Measurements from ENCODE around the gene FASTK. TPM values are rescaled to one million over a fixed set of nuclear protein-coding genes. Genes with fewer than 3 reads are reported as not detected.

FASTK gene
- total RNA-seq, 1 donor from 2014 or later, result 55.3 TPM

DNA sequence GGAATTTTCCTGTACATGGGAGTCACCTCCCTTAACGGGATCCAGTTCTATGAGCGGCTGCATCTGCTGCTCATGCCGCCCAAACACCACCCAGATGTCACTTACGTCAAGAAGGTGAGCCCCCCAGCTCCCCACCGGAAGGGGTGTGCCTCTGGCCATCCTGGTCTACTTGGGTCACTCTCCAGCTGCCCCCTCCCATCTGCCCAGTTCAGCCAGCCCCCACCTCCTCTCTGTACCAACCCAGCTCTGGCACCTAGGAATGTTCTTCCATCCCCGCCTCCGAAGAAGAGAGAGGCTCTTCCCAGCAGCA is 5.0 kb downstream of the FASTK start:
- Histone ChIP-seq H3K27me3 (ENCODE audit: control insufficient read depth in 3 of 3, insufficient read depth in 3 of 3, low read length in 3 of 3) (no peaks in the 10 kb centered on the region), H3K27ac (ENCODE audit: low read depth, low read length) (no peak overlapping the region), H3K4me1 (ENCODE audit: control insufficient read depth in 3 of 3, insufficient read depth in 3 of 3, low read length in 3 of 3) (peaks cover 21 to 23% (median 23%) of the 10 kb centered on the region in 3 donors), H3K9ac (ENCODE audit: low read depth in 1 of 3, low read length in 3 of 3) (no peak overlapping the region), H3K9me3 (ENCODE audit: control insufficient read depth in 3 of 3, low read length in 3 of 3) (no peaks in the 10 kb centered on the region), H3K4me3 (ENCODE audit: low read length in 3 of 3) (no peak overlapping the region), H3K36me3 (ENCODE audit: control insufficient read depth in 3 of 3, insufficient read depth in 3 of 3, low read length in 3 of 3) (peaks cover 45 to 50% (median 47%) of the 10 kb centered on the region in 3 donors)

DNA sequence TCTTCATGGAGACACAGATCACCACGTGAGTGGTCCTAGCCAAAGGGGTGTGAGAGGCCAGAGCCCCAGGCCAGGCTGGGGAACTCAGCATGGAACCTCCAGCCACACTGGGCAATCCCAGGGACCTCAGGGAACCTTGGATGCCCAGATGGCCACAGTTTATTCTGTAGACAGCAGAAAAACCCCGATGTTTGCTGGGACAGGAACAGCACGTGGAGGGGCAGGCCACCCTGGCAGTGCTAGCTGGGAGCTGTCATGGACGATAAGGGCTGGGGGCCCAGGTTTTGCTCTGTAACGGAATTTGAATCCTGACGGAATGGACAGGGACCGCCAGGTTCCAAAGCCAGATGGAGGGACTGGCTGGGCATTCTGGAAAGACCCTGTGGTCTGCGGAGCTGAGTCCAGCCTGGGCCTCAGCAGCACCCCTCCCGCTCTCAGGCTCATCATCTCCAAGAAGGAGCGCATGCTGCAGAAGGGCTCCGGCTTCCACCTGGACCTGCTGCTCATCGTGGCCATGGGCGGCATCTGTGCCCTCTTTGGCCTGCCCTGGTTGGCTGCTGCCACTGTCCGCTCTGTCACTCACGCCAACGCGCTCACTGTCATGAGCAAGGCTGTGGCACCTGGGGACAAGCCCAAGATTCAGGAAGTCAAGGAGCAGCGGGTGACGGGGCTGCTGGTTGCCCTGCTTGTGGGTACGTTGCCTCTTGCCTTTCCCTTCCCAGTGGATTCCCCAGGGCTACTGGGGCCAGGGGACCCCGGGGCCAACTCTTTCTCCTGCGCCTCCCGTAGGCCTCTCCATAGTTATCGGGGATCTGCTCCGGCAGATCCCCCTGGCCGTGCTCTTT is 5.6 kb downstream of the FASTK start:
- Histone ChIP-seq H3K9me3 (ENCODE audit: control insufficient read depth in 3 of 3, low read length in 3 of 3) (no peaks in the 10 kb centered on the region), H3K27me3 (ENCODE audit: control insufficient read depth in 3 of 3, insufficient read depth in 3 of 3, low read length in 3 of 3) (no peaks in the 10 kb centered on the region), H3K4me3 (ENCODE audit: low read length in 3 of 3) (no peak overlapping the region), H3K36me3 (ENCODE audit: control insufficient read depth in 3 of 3, insufficient read depth in 3 of 3, low read length in 3 of 3) (peaks cover 51 to 56% (median 53%) of the 10 kb centered on the region in 3 donors), H3K27ac (ENCODE audit: low read depth, low read length) (no peak overlapping the region), H3K9ac (ENCODE audit: low read depth in 1 of 3, low read length in 3 of 3) (no peak overlapping the region), H3K4me1 (ENCODE audit: control insufficient read depth in 3 of 3, insufficient read depth in 3 of 3, low read length in 3 of 3) (peaks cover 20 to 22% (median 21%) of the 10 kb centered on the region in 3 donors)

DNA sequence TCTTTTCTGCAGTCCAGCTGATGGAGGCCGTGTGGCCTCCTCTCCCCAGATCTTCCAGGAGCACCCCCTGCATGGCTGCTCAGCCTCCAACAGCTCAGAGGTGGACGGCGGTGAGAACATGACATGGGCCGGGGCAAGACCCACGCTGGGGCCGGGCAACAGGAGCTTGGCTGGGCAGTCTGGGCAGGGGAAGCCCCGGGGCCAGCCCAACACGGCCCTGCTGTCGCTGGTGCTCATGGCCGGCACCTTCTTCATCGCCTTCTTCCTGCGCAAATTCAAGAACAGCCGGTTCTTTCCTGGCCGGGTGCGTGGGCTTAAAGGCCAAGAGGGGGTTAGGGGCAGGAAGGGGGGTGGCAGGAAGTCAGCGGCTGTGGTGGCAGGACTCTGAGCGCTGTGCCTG is 6.6 kb downstream of the FASTK start:
- Histone ChIP-seq H3K9ac (ENCODE audit: low read depth in 1 of 3, low read length in 3 of 3) (no peak overlapping the region), H3K27ac (ENCODE audit: low read depth, low read length) (no peak overlapping the region), H3K4me3 (ENCODE audit: low read length in 3 of 3) (no peak overlapping the region), H3K9me3 (ENCODE audit: control insufficient read depth in 3 of 3, low read length in 3 of 3) (no peaks in the 10 kb centered on the region), H3K4me1 (ENCODE audit: control insufficient read depth in 3 of 3, insufficient read depth in 3 of 3, low read length in 3 of 3) (peaks cover 10 to 12% (median 10%) of the 10 kb centered on the region in 3 donors), H3K36me3 (ENCODE audit: control insufficient read depth in 3 of 3, insufficient read depth in 3 of 3, low read length in 3 of 3) (peaks cover 61 to 65% (median 61%) of the 10 kb centered on the region in 3 donors), H3K27me3 (ENCODE audit: control insufficient read depth in 3 of 3, insufficient read depth in 3 of 3, low read length in 3 of 3) (no peaks in the 10 kb centered on the region)

- H3K9me3 ChIP-seq (ENCODE audit: control insufficient read depth in 3 of 3, low read length in 3 of 3), result no peaks in the 10 kb centered on the region
- H3K4me1 ChIP-seq (ENCODE audit: control insufficient read depth in 3 of 3, insufficient read depth in 3 of 3, low read length in 3 of 3), result no peaks in the 10 kb centered on the region
- H3K27me3 ChIP-seq (ENCODE audit: control insufficient read depth in 3 of 3, insufficient read depth in 3 of 3, low read length in 3 of 3), result no peaks in the 10 kb centered on the region
- no peak overlapping the region for H3K27ac ChIP-seq (ENCODE audit: low read depth, low read length)
- no peak overlapping the region for H3K4me3 ChIP-seq (ENCODE audit: low read length in 3 of 3)
- no peak overlapping the region for H3K9ac ChIP-seq (ENCODE audit: low read depth in 1 of 3, low read length in 3 of 3)
- peaks cover 57 to 72% (median 67%) of the 10 kb centered on the region in 3 donors for H3K36me3 ChIP-seq (ENCODE audit: control insufficient read depth in 3 of 3, insufficient read depth in 3 of 3, low read length in 3 of 3)
Observed at GRCh38 chr7:151071032-151071866, 9.4 kb downstream of the FASTK start.

GRCh38 chr7:151070574-151070960 is 10.0 kb downstream of the FASTK start:
- Histone ChIP-seq H3K4me3 (ENCODE audit: low read length in 3 of 3) (no peak overlapping the region), H3K4me1 (ENCODE audit: control insufficient read depth in 3 of 3, insufficient read depth in 3 of 3, low read length in 3 of 3) (no peaks in the 10 kb centered on the region), H3K9me3 (ENCODE audit: control insufficient read depth in 3 of 3, low read length in 3 of 3) (no peaks in the 10 kb centered on the region), H3K27ac (ENCODE audit: low read depth, low read length) (no peak overlapping the region), H3K27me3 (ENCODE audit: control insufficient read depth in 3 of 3, insufficient read depth in 3 of 3, low read length in 3 of 3) (no peaks in the 10 kb centered on the region), H3K9ac (ENCODE audit: low read depth in 1 of 3, low read length in 3 of 3) (no peak overlapping the region), H3K36me3 (ENCODE audit: control insufficient read depth in 3 of 3, insufficient read depth in 3 of 3, low read length in 3 of 3) (peaks cover 56 to 71% (median 62%) of the 10 kb centered on the region in 3 donors)

- Histone ChIP-seq H3K9ac (ENCODE audit: low read depth in 1 of 3, low read length in 3 of 3) (no peak overlapping the region), H3K9me3 (ENCODE audit: control insufficient read depth in 3 of 3, low read length in 3 of 3) (no peaks in the 10 kb centered on the region), H3K27me3 (ENCODE audit: control insufficient read depth in 3 of 3, insufficient read depth in 3 of 3, low read length in 3 of 3) (no peaks in the 10 kb centered on the region), H3K4me1 (ENCODE audit: control insufficient read depth in 3 of 3, insufficient read depth in 3 of 3, low read length in 3 of 3) (no peaks in the 10 kb centered on the region), H3K36me3 (ENCODE audit: control insufficient read depth in 3 of 3, insufficient read depth in 3 of 3, low read length in 3 of 3) (peaks cover 56 to 72% (median 62%) of the 10 kb centered on the region in 3 donors), H3K27ac (ENCODE audit: low read depth, low read length) (no peak overlapping the region), H3K4me3 (ENCODE audit: low read length in 3 of 3) (no peak overlapping the region)
Observed at GRCh38 chr7:151069841-151070573, 10.6 kb downstream of the FASTK start.

DNA sequence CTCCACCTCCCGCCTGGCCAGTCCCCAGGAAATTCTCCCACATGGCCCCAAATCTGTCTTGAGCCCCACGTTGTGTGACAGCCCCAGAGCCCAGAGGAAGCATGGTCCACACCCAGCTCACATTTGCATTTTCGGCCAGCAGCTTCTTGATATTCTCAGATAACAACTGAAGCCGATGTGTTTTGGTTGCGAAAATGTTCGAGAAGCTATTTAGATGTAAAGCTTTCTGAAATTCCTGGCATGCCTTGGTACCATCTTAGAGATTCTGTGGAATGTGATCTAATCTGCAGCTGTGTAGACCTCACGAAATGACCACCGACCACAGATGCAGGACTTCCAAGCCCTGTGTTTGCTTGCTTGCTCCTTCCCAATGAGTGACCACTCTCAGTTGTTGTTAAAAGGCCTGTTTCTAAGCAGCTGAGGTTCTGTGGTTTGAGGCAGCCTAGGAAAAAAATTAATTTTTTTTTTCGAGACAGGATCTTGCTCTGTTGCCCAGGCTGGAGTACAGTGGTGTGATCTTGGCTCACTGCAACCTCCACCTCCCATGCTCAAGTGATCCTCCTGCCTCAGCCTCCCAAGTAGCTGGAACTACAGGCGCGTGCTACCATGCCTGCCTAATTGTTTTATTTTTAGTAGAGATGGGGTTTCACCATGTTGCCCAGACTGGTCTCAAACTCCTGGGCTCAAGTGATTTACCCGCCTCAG is 12.4 kb downstream of the FASTK start:
- Histone ChIP-seq H3K9ac (ENCODE audit: low read depth in 1 of 3, low read length in 3 of 3) (no peak overlapping the region), H3K36me3 (ENCODE audit: control insufficient read depth in 3 of 3, insufficient read depth in 3 of 3, low read length in 3 of 3) (peaks cover 46 to 66% (median 58%) of the 10 kb centered on the region in 3 donors), H3K4me3 (ENCODE audit: low read length in 3 of 3) (no peak overlapping the region), H3K4me1 (ENCODE audit: control insufficient read depth in 3 of 3, insufficient read depth in 3 of 3, low read length in 3 of 3) (peaks cover 0 to 3% (median 3%) of the 10 kb centered on the region in 3 donors), H3K9me3 (ENCODE audit: control insufficient read depth in 3 of 3, low read length in 3 of 3) (no peaks in the 10 kb centered on the region), H3K27ac (ENCODE audit: low read depth, low read length) (no peak overlapping the region), H3K27me3 (ENCODE audit: control insufficient read depth in 3 of 3, insufficient read depth in 3 of 3, low read length in 3 of 3) (no peaks in the 10 kb centered on the region)

GRCh38 chr7:151066273-151066974 is 14.2 kb downstream of the FASTK start:
- Histone ChIP-seq H3K27ac (ENCODE audit: low read depth, low read length) (no peak overlapping the region), H3K4me1 (ENCODE audit: control insufficient read depth in 3 of 3, insufficient read depth in 3 of 3, low read length in 3 of 3) (peaks cover 11 to 13% (median 13%) of the 10 kb centered on the region in 3 donors), H3K36me3 (ENCODE audit: control insufficient read depth in 3 of 3, insufficient read depth in 3 of 3, low read length in 3 of 3) (peaks cover 40 to 55% (median 51%) of the 10 kb centered on the region in 3 donors), H3K9ac (ENCODE audit: low read depth in 1 of 3, low read length in 3 of 3) (no peak overlapping the region), H3K4me3 (ENCODE audit: low read length in 3 of 3) (no peak overlapping the region), H3K9me3 (ENCODE audit: control insufficient read depth in 3 of 3, low read length in 3 of 3) (no peaks in the 10 kb centered on the region), H3K27me3 (ENCODE audit: control insufficient read depth in 3 of 3, insufficient read depth in 3 of 3, low read length in 3 of 3) (no peaks in the 10 kb centered on the region)

GRCh38 chr7:151065516-151065915 is 15.1 kb downstream of the FASTK start:
- H3K36me3 ChIP-seq (ENCODE audit: control insufficient read depth in 3 of 3, insufficient read depth in 3 of 3, low read length in 3 of 3), result peaks cover 34 to 50% (median 42%) of the 10 kb centered on the region in 3 donors
- H3K9ac ChIP-seq (ENCODE audit: low read depth in 1 of 3, low read length in 3 of 3), result no peak overlapping the region
- H3K27ac ChIP-seq (ENCODE audit: low read depth, low read length), result no peak overlapping the region
- peaks cover 19 to 22% (median 22%) of the 10 kb centered on the region in 3 donors for H3K4me1 ChIP-seq (ENCODE audit: control insufficient read depth in 3 of 3, insufficient read depth in 3 of 3, low read length in 3 of 3)
- no peaks in the 10 kb centered on the region for H3K9me3 ChIP-seq (ENCODE audit: control insufficient read depth in 3 of 3, low read length in 3 of 3)
- H3K4me3 ChIP-seq (ENCODE audit: low read length in 3 of 3), result no peak overlapping the region
- H3K27me3 ChIP-seq (ENCODE audit: control insufficient read depth in 3 of 3, insufficient read depth in 3 of 3, low read length in 3 of 3), result no peaks in the 10 kb centered on the region
